ENCODE data around the gene PAF1.
"Not testable (repeated sequence)": the region's sequence is repeated elsewhere in the genome, so short reads cannot be mapped to it uniquely, and the experiment has no call there.

The PAF1 gene

GRCh38 chr19:39381910-39382611, 8.8 kb downstream of the PAF1 start:
- no peak for FAIRE-seq

DNA sequence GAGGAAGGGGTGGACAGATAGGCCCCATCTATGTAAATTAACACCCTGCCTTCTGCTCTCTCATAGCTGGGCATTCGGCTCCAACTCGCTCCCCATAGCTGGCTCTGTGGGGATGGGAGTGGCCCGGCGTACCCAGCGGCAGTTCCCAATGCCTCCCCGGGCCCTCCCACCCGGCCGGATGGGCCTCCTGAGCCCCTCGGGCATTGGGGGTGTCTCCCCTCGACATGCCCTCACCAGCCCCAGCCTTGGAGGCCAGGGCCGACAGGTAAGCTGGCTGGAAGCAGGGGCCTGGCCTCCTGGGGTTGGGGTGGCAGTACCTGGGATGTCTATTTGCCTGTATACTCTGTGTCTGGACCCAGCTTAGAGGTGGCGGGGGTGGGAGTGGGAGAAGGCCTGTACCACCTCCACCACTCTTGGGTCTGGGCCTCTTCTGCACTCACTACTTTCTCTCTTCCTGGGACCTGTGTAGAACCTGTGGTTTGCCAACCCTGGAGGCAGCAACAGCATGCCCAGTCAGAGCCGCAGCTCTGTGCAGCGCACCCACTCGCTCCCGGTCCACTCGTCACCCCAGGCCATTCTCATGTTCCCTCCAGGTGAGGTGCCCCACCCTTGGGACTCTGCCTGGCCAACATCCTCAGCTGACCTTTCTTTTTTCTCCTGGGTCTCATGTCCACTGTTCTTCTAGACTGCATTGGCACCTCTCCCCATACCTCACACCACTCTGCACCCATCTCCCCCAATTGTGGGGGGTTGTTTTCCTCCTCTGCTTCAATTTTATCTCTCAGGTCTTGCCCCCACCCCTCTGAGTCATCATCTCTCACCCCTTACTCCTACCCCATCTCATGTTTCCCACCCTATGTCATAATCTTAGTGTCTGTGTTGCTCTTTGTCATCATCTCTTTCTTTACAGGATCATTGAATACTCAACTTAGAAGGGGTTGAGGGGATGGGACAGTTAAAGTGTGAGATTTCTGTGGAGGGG, 10.1 kb downstream of the PAF1 start:
- FAIRE-seq: no peak

- no peak for FAIRE-seq
Measured at GRCh38 chr19:39379865-39380396, 11.0 kb downstream of the PAF1 start.

GRCh38 chr19:39379366-39379765, 11.5 kb downstream of the PAF1 start:
- not testable (repeated sequence) for FAIRE-seq

- no peak for FAIRE-seq
Measured at GRCh38 chr19:39377373-39378362, 13.2 kb downstream of the PAF1 start.

DNA sequence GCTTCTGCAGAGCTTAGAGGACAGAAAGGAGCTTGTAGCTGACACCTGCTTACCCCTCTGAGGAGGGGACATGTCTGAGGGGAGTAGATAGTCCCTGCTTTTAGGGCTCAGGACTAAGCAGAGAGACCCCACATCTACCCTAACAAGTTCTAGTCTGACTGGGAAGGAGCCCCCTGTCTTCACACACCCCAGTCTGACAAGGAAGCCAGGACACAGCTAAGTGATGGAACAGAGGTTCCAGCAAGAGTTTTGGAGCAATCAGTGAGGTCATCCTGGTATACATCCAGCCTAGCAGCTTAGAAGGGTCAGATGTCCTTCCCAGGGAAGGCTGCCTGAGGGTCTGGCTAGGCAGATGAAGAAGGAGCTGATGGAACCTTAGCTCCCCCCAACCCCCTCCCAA, 15.0 kb downstream of the PAF1 start:
- no peak for FAIRE-seq

DNA sequence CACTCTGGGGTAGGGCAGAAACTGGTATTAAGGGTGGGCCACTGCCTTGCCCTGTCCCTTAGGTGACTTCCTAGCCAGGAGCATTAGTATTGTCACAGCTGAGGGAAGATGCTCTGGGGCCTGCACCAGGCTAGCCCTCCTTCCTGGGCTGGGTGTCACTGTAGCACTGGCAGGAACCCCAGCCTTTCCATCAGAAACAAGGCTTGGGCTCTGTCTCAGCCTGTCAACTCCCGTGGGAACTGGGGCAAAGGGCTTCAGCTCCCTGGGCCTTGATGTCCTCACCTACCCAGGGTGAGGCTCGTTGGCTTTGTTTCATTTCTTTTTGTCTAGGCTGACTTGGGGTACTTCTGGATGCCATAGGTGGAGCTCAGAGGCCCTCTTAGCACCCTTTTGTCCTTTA, 18.0 kb downstream of the PAF1 start:
- FAIRE-seq: no peak

DNA sequence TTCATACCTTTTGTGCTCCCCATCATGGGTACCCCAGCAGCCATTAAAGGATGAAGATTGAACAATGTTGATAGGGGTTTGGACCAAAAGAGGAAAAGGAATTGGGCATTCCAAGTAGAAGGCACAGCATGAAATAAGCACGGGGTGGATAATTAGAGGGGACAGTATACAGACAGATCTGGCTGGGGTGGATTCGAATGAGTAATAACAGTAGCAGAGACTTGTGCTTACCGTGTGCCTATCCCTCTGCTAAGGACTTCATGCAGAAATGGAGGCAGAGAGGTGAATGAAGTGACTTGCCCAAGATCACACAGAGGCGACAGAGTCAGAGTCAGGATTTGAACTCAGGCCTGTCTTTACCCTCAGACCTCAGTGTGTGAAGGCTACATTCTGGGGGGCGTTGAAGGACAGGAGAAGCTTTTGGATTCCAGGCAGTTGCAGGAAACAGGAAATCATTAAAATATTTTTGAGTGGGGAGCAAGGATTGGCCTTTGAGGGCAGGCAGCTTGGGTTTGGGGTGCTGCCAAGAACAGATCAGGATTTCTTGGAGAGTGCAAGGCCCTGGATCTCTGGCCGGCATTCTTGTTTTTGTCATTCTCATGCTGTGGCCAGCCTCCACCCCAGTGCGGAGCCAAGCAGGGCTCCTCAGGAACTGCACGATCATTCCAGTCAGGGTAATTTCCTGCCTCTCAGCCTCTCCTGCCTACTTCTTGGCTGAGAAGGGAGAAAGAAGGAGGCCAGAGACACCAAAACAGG, 18.7 kb downstream of the PAF1 start:
- peak; percentile 58 for FAIRE-seq

- FAIRE-seq: no peak
Measured at GRCh38 chr19:39370735-39371134, 20.2 kb downstream of the PAF1 start.

- FAIRE-seq: no peak
Measured at GRCh38 chr19:39369200-39369599, 21.7 kb downstream of the PAF1 start.

DNA sequence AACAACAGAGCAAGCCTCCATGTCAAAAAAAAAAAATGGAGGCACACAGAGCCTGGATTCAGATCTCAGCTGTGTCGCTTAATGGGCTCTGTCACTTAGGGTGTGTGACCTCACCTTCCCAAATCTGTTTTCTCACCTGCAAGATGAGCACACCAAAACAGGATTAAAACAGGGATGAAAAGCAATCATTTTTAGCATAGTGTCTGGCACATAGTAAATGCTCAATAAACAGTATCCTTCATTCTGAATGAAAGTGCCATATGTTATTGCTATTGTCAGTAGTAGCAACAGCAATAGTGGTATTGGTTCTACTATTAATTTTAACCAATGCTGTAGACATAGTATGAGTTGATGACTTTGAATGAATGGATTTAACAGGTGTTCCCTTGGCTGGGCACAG, 25.4 kb downstream of the PAF1 start:
- FAIRE-seq: no peak

DNA sequence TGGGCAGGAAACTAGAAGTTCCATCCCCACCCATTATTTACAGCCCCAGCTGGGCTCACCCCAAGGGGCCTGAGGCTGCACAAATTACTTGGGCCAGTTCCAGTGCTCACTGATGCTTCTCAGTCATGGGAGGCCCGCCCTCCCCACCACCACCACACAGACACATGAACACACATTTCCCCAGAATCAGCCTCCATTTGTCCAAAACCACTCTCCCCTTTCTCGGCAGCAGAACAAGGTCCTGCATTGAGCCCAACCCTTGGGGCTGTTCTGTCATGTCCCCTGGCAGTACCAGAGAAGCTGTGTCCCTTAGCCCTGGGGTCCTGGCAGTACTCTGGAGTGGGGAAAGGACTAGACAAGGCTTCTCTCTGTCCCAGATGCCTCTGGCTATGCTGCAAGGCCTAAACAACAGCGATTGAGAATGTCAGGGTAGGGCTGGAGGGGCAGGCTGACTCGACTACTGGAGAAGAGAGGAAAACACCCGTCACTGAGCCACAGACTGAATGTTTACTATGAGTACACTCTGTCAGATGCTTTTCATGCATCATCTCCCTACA, 26.9 kb downstream of the PAF1 start:
- no peak for FAIRE-seq

DNA sequence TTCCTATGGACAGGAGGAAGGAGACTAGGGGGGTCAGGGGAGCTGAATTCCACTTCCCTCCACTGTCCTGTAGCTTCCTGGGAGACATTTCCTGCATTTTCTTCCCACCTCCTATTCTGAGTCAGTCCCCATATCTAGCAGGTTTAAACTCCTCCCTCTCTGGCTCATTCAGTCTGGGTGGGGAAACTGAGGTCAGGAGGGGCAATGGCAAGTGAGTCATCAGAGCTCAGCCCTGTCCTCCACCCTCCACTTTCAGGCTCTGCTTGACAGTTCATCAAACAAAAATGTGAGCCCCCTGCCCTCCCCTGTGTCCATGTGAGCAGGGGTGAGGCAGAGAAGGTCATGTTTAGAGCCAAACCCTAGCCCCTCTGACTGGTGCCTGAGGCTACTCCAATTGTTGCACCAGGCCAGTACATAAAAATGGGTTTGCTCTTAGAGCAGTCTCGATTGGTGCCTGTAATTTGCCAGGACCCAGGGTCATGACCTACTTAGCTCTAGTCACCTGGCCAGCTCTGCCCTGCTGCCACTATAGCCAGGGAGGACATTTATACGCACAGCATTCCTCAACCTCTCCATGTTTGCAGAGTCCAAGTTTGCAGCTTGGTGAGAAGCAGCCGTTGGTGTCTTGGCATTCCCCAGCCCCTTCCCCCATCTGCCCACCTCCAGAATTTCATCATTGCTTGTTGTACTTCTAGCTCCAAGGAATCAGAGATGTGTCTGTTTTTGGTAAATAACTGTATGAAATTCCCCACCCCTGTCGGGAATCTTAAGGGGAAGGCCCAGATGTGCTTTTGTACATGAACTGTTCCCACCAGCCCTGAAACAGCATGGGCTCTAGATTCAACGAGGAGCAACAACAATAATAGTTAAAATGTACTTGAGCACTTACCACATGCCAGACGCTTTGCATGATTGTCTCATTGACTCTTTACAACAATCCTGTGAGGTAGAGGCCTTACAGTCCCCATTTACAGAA, 27.9 kb downstream of the PAF1 start:
- FAIRE-seq: no peak

GRCh38 chr19:39360599-39360998, 30.3 kb downstream of the PAF1 start:
- FAIRE-seq: no peak

DNA sequence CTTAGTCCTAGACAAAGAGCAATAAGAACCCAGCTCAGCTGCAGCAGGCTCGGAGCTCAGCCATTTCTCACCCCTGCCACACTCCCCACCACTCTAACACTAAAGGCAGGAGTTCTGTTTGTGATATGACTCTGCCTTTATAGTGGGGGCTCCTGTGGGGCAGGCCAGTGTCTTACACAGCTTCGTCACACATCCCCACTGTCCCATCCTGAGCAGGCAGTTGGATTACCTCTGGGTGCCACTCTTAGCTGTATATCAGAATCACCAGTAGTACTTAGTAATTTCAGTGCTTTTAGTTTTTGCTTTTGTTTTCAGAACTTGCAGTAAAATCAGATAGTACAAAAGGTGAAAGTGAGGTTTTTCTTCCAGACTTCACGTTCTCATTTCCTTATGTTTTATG, 31.9 kb downstream of the PAF1 start:
- no peak for FAIRE-seq

DNA sequence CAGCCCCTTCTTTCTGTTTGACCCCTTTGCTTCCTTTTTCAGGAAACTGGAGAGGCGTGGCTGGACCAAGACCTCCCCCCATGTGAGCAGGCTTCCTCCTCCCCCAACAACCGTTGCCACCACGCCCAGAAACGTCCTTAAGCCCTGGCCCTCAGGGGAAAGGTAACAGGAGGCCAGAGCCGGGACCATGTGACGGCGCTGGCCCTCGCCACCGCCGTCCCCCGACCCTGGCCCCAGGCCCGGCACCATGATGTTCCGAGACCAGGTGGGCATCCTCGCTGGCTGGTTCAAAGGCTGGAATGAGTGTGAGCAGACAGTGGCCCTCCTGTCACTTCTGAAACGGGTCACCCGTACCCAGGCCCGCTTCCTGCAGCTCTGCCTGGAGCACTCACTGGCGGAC, 34.3 kb downstream of the PAF1 start:
- FAIRE-seq: no peak

DNA sequence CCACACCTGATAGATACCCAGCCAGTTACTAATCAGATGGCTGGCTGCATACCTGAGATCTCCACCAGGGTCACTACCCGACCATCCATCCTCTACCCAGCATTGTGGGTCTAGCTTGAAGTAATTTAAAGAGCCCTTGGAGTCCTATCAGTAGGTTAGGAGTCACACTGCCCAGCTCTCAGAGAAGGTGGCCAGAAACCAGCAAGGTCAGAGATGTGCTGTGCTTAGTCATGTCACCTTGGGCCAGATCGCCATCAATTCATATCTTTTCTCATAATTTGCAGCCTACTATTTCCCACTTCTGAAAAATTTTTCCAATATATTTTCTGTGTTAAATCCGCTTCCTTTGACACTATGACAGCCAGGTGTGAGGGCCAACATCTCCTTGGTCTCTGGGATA, 34.8 kb downstream of the PAF1 start:
- FAIRE-seq: no peak

GRCh38 chr19:39355253-39355652, 35.7 kb downstream of the PAF1 start:
- no peak for FAIRE-seq

DNA sequence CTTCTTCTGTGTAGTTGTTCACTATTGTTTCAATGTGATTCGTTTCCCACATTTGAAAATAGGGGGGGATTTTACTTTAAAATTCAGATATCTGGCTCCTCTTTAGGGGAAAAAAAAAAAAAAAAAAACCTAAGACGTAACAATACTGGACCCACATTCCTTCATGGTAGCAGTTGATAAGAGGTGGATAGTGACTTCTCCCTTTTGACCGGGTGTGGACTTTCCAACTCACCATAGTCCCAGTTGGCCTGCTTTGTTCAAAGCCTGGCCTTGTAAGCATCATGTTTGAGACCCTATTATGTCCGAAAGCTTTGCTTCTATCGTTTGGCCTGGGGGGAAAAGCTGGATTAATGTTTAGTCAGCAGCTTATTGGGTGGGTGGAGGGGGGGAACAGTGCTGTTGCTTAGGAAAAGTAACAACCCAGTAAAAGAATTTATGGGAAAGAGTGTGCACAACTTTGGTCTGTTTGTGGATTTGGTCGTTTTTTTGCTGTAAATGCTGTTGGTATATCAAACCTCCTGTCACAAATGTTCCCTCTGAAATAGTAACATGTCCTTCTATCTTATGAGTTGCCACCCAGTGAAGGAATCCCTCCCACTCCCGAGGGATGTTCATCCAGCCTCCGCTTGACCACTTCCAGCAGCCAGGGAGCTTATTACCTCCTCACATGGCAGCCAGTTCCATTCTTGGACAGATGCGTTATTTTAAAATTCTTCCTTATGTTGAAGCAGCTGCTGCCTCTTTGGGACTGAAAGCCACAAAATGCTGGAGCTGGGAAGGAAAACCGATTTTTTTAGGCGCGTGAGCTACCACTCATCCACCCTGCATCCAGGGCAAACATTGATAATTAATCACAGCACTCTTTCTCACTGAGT, 38.3 kb downstream of the PAF1 start:
- no peak for FAIRE-seq

Data from endometrium (tissue), 2 donors.